A549 (cell line): ENCODE measurements around the gene SERPINE2. TPM values are rescaled to one million over a fixed set of nuclear protein-coding genes. Genes with fewer than 3 reads are reported as not detected.
A peak's percentile ranks its signal among the peaks of the same experiment; 100 is the strongest.

Experiments used
- ATAC-seq, 2 experiments: fragments of 200-7000 bp in 1 of 2; fragments of >200 bp in 1 of 2; cut with Nextera tagmentation in 1 of 2; cut with Tn5 transposase in 1 of 2; 3 replicates each; pipeline versions ENCODE4 v1.8.0 to v1.9.1; 2018 to 2020; ENCODE audit warnings: mild to moderate bottlenecking in 1 of 2, moderate library complexity in 1 of 2
- CTCF ChIA-PET: fragments of 300-600 bp; sonication (Branson Sonifier 250); formaldehyde crosslinking; extraction: SDS; loops from one replicate; lab custom pipeline; 2021; ENCODE audit warnings: antibody characterized with exemption, inconsistent platforms; lab: Yijun Ruan, JAX
- POLR2A ChIA-PET: fragments of 350-600 bp; formaldehyde crosslinking; extraction: SDS; loops from one replicate; lab custom pipeline; 2021; ENCODE audit warnings: antibody characterized with exemption, inconsistent platforms; lab: Yijun Ruan, JAX
- DNase-seq, 2 experiments: peaks; one replicate each; pipeline versions ENCODE4 v3.0.0 to v3.0.0-alpha.2; 2011 to 2016; ENCODE audit warnings: low read depth in 1 of 2, low spot score in 1 of 2
- FAIRE-seq: peaks from 2 replicates; lab custom pipeline; 2011; peaks lifted over from hg19 to GRCh38; lab: Jason Lieb, UNC
- H3K27ac ChIP-seq, 2 experiments: fragments of >200 bp; sonication (Bioruptor Twin); formaldehyde crosslinking; 3 replicates each; pipeline ENCODE4 v1.5.1; 2016 to 2017
- H3K4me1 ChIP-seq: fragments of >200 bp; sonication (Bioruptor Twin); formaldehyde crosslinking; 3 replicates; pipeline ENCODE4 v1.6.1; 2016
- H3K4me2 ChIP-seq: fragments of >200 bp; sonication (Bioruptor Twin); formaldehyde crosslinking; 3 replicates; pipeline ENCODE4 v1.6.1; 2016
- H3K4me3 ChIP-seq: fragments of >200 bp; sonication (Bioruptor Twin); formaldehyde crosslinking; 3 replicates; pipeline ENCODE4 v1.5.1; 2016
- H3K9me3 ChIP-seq: fragments of >200 bp; sonication (Bioruptor Twin); formaldehyde crosslinking; 3 replicates; pipeline ENCODE4 v1.6.1; 2016
- CBX2 ChIP-seq: fragments of 200-600 bp; sonication (generic); IDR thresholded peaks from 2 replicates; pipeline ENCODE4 v1.6.1; 2016; ENCODE audit warnings: low read depth, mild to moderate bottlenecking, borderline replicate concordance
- CBX8 ChIP-seq: fragments of 200-600 bp; sonication (generic); IDR thresholded peaks from 2 replicates; pipeline ENCODE4 v1.6.1; 2016
- ESRRA ChIP-seq: fragments of 150-350 bp; IDR thresholded peaks from 2 replicates; pipeline ENCODE4 v1.6.1; 2014; ENCODE audit warnings: mild to moderate bottlenecking, low read length, borderline replicate concordance
- FOSB ChIP-seq: fragments of 250-450 bp; sonication (Bioruptor Pico); IDR thresholded peaks from 2 replicates; pipeline ENCODE4 v1.5.0; 2020; ENCODE audit warnings: mild to moderate bottlenecking, moderate library complexity
- FOSL2 ChIP-seq, 2 experiments: fragments of 450-650 bp in 1 of 2; fragments of >200 bp in 1 of 2; sonication (Bioruptor Twin) in 1 of 2; formaldehyde crosslinking; IDR thresholded peaks; 2 replicates each; pipeline versions ENCODE4 v1.5.0 to v1.6.1; 2016 to 2020; ENCODE audit warnings: mild to moderate bottlenecking in 1 of 2, moderate library complexity in 1 of 2
- HDAC2 ChIP-seq: fragments of 200-600 bp; sonication (generic); IDR thresholded peaks from 2 replicates; pipeline ENCODE4 v1.6.1; 2016
- HOXA7 ChIP-seq: fragments of 250-450 bp; sonication (Bioruptor Pico); IDR thresholded peaks from 2 replicates; pipeline ENCODE4 v1.5.0; 2020; ENCODE audit warnings: mild to moderate bottlenecking, moderate library complexity
- JUN ChIP-seq, 2 experiments: fragments of >200 bp; sonication (Bioruptor Twin); formaldehyde crosslinking; IDR thresholded peaks; 2 replicates in 1 of 2; 3 replicates in 1 of 2; pipeline ENCODE4 v1.6.1; 2016 to 2017
- JUNB ChIP-seq: fragments of >200 bp; sonication (Bioruptor Twin); formaldehyde crosslinking; IDR thresholded peaks from 2 replicates; pipeline ENCODE4 v1.6.1; 2016
- KDM5A ChIP-seq: fragments of 200-600 bp; sonication (generic); IDR thresholded peaks from 2 replicates; pipeline ENCODE4 v1.6.1; 2016; ENCODE audit warnings: antibody characterized with exemption, mild to moderate bottlenecking
- MAFK ChIP-seq: fragments of 450-650 bp; IDR thresholded peaks from 2 replicates; pipeline ENCODE4 v1.6.1; 2014; ENCODE audit not compliant: partially characterized antibody
- MYC ChIP-seq: IDR thresholded peaks from 2 replicates; pipeline ENCODE4 v1.6.1; 2012; ENCODE audit warnings: mild to moderate bottlenecking, inconsistent platforms, low read length, improper control_type of control experiment, borderline replicate concordance
- NPAS2 ChIP-seq: fragments of 250-450 bp; sonication (Bioruptor Pico); IDR thresholded peaks from 2 replicates; pipeline ENCODE4 v1.8.0; 2022; ENCODE audit warnings: mild to moderate bottlenecking, moderate library complexity, borderline replicate concordance
- PBX3 ChIP-seq: IDR thresholded peaks from 2 replicates; pipeline ENCODE4 v1.6.1; 2012
- POLR2A ChIP-seq: IDR thresholded peaks from 2 replicates; pipeline ENCODE4 v1.6.1; 2012; ENCODE audit warnings: mild to moderate bottlenecking, low read length
- RAD21 ChIP-seq, 2 experiments: fragments of >200 bp in 1 of 2; sonication (Bioruptor Twin) in 1 of 2; formaldehyde crosslinking in 1 of 2; IDR thresholded peaks in 1 of 2; conservative IDR thresholded peaks in 1 of 2; 2 replicates in 1 of 2; 3 replicates in 1 of 2; pipeline ENCODE4 v1.6.1; 2012 to 2018; ENCODE audit warnings: inconsistent platforms in 1 of 2
- RCOR1 ChIP-seq: fragments of 150-350 bp; IDR thresholded peaks from 2 replicates; pipeline ENCODE4 v1.6.1; 2014; ENCODE audit warnings: antibody characterized with exemption, low read length, low read depth
- SMC3 ChIP-seq: fragments of >200 bp; sonication (Bioruptor Twin); formaldehyde crosslinking; IDR thresholded peaks from 3 replicates; pipeline ENCODE4 v1.6.1; 2018; ENCODE audit warnings: inconsistent platforms
- SREBF2 ChIP-seq: fragments of 450-650 bp; IDR thresholded peaks from 2 replicates; pipeline ENCODE4 v1.6.1; 2014; ENCODE audit warnings: mild to moderate bottlenecking, moderate library complexity
- USF2 ChIP-seq: fragments of 450-650 bp; IDR thresholded peaks from 2 replicates; pipeline ENCODE4 v1.6.1; 2014; ENCODE audit warnings: antibody characterized with exemption
- ZFP36 ChIP-seq: fragments of 450-650 bp; IDR thresholded peaks from 2 replicates; pipeline ENCODE4 v1.6.1; 2014; ENCODE audit warnings: borderline replicate concordance; ENCODE audit not compliant: partially characterized antibody
- WGBS: methylation state at CpG from one replicate; pipeline ENCODE4 v1.1.6; 2017; ENCODE audit errors: missing lambda C conversion rate; 5-methylcytosine and 5-hydroxymethylcytosine counted together
- polyA plus RNA-seq, 4 experiments: library from polyadenylated mRNA; depleted of rRNA in 3 of 4; stranded (reverse); fragments of >200 nt; fragmentation: RNase III in 1 of 4; extraction: RNeasy Plus Mini Kit Qiagen cat#74134 plus additional on column Dnase treatment in 1 of 4; gene quantifications; 2 replicates in 3 of 4; 3 replicates in 1 of 4; pipeline ENCODE4 v1.2.3, GENCODE V29; 2011 to 2017
- TF ChIP-seq, protein P1 (sequence below): fragments of >200 bp; sonication (Bioruptor Twin); formaldehyde crosslinking; IDR thresholded peaks from 3 replicates; pipeline ENCODE4 v1.6.1; 2016

The SERPINE2 gene
- polyA plus RNA-seq, 2 of the 4 experiments (the other 2 are of a cell fraction), result 58.6 to 88.2 TPM

DNA sequence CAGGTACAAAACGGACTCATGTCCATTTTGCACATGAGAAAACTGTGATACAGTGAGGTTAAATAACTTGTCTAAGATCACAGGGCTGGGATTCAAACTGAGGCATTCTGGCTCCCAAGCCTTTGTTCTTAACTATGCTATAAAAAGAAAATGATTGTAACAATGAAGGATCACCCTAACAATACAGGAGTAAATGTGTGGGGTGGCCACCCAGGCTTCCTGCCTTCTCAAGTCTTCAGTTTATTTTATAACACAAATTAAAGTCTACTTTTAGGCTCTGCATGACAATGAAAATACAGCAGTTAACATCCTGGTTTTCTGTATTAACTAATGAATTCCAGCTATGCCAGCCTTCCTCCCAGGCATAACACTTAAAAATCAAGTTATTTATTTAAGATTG lies 101.6 kb downstream of the SERPINE2 start (continued):
- no peak for TF ChIP-seq USF2
- no peak for TF ChIP-seq SREBF2

DNA sequence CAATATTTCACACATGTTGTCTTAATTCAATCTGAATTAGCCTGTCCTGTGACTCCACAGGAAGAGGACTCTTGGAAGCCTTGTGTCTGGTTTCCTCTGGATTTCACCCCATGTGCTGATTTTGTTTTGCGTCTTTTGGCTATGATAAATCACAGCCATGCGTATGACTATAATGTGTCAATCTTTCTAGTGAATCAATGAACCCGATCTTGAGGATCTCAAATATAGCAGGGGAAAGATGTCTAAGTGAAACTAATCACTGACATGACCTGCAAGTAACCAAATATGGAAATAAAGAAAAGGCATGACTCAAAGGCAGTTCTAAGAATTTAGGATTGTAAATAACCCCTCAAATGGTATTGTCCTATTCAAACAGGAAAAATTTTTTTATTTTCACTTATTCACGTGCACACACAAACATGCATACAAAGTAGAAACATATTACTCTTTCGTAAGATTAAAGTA lies 102.2 kb downstream of the SERPINE2 start:
- Histone ChIP-seq H3K4me2 (peak overlapping the region; percentile 5; the same call in 2 of the 3 replicates), H3K27ac (peak overlapping the region in 1 of 2 experiments; percentile 40; a peak in 2 of 6 replicates), H3K9me3 (no peaks in the 10 kb centered on the region)
- no peak for FAIRE-seq
- DNase-seq, result no peak
- ATAC-seq, result no peak
- TF ChIP-seq NPAS2 (CRISPR knock-in tag) (no peak), SMC3 (no peak), CBX2 (no peak), FOSB (CRISPR knock-in tag) (no peak), POLR2A (no peak), CBX8 (no peak), HDAC2 (no peak), ZFP36 (no peak), SREBF2 (no peak), JUN (IDR thresholded peaks at IDR 0.05) (no peak), MYC (no peak), RCOR1 (no peak), USF2 (no peak), ESRRA (no peak), KDM5A (no peak), HOXA7 (no peak), RAD21 (conservative IDR thresholded peaks at IDR 0.05 in 1 of 2, IDR thresholded peaks at IDR 0.05 in 1 of 2) (no peak), JUNB (no peak), FOSL2 (IDR thresholded peaks at IDR 0.05) (no peak), FOSL2 (CRISPR knock-in tag; IDR thresholded peaks at IDR 0.05) (no peak)
- TF ChIP-seq, protein P1, sequence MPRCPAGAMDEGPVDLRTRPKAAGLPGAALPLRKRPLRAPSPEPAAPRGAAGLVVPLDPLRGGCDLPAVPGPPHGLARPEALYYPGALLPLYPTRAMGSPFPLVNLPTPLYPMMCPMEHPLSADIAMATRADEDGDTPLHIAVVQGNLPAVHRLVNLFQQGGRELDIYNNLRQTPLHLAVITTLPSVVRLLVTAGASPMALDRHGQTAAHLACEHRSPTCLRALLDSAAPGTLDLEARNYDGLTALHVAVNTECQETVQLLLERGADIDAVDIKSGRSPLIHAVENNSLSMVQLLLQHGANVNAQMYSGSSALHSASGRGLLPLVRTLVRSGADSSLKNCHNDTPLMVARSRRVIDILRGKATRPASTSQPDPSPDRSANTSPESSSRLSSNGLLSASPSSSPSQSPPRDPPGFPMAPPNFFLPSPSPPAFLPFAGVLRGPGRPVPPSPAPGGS, result no peak
- TF ChIP-seq, all 56 proteins: peak for 0
- POLR2A ChIA-PET, result no interaction called here
- CTCF ChIA-PET, result interaction anchor here (1.0 kb wide), 1 partner anchor 109 kb away, joined by 3 read pairs; no protein-coding TSS in a partner anchor
- 79% methylated on average over 5 of the region's 5 CpGs for WGBS
- Histone ChIP-seq H3K4me3 (no peak overlapping the region), H3K4me1 (peaks cover 74% of the 10 kb centered on the region)

DNA sequence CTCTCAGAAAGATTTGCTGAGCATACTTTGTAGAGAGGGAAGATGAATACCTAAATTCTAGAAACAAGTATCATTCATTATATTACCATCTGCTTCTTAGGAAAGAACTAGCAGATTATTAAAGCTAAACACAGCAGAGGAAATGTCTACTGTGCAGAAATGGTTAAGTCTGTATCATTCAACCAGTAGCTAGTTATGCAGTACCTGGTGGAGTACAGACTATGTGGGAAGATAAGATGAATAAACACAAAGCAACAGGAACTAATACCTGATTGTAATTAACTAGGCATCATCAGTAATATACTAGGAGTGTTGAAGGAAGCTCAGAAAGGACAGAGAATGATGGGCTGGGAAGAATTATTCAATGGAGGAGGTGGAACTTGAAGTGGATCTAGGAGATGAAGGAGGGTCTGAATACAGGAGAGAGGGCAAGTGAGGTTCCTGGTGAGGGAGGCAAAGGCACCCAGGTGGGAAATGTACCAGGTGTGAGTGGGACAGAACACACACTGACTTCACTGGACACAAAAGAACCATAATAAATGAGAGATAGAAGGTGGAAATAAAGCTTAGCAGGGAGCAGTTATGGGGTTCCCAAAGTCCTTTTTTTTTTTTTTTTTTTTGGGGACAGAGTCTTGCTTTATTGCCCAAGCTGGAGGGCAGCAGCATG lies 103.5 kb downstream of the SERPINE2 start:
- H3K4me1 ChIP-seq, result peaks cover 77% of the 10 kb centered on the region
- FAIRE-seq, result no peak
- H3K4me3 ChIP-seq, result no peak overlapping the region
- H3K4me2 ChIP-seq, result no peak overlapping the region
- CTCF ChIA-PET, result interaction anchor here (0.7 to 1.1 kb wide), 2 partner anchors 11 to 72 kb away, joined by 3 to 6 read pairs; no protein-coding TSS in a partner anchor
- no peak overlapping the region for H3K27ac ChIP-seq
- no peak for DNase-seq
- TF ChIP-seq PBX3 (no peak), MAFK (peak; percentile 24)
- TF ChIP-seq, all 56 proteins: peak for 1
- 0 out of 6 replicates have a peak, but pooled peaks of 1 of the 2 experiments have one; percentile 24 for ATAC-seq
- no peaks in the 10 kb centered on the region for H3K9me3 ChIP-seq
- POLR2A ChIA-PET, result interaction anchor here (1.5 kb wide), 1 partner anchor 10 kb away, joined by 3 read pairs; the partner anchor contains the start of gene WDFY1
